ENCODE results near the gene GPC1.

The GPC1 gene

DNA sequence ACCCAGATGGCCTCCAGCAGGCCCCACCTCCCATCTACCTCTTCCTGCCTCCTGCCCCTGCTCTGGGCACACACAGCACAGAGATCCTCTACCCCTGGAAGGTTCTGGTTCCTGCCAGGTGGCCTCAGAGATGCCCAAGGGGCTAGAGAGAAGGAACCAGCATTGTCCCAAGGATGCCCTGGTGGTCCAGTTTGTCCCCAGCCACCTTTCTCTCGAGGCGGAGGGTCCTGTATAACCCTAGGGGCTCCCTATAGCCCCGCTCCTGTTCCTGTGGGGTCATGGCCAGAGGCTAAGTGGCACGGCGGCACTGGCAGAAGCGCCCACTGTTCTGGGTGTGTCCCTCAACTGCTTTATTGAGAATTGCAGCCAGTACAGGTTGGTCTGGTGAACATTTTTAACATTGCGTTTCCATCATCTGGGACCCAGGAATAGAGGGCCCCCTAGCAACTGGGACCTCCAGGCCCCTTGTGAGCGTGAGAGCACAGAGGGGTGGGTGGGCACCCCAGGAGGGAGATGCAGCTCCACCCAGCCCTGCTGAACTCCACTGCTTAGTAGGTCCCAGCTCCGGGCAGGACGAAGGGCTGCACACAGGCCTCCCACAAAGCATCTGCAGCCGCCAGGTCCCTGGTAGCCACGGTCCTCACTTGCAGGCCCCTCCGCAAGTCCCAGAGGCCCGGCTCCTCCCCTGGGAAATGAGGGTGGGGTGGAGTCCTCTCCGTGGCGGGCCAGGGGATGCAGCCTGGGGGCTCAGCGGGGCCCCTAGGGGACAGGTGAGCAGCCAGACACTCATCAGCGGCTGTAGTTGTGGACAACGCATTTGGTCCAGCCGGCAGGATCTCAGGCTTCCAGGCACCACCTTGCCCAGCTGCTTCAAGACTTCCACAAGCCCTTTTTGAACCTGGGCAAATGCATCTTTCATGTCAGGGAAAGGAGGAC lies 33.1 kb downstream of the GPC1 start:
- no peak for FAIRE-seq
- TF ChIP-seq TAF1 (IDR thresholded peaks at IDR 0.05; ENCODE audit: borderline replicate concordance, low read depth, low read length) (no peak), POLR2AphosphoS5 (IDR thresholded peaks at IDR 0.05; ENCODE audit: low read depth, low read length) (no peak), POLR2A (IDR thresholded peaks at IDR 0.05; ENCODE audit: low read depth, low read length) (no peak)
- DNase-seq (ENCODE audit: insufficient read length) = peak; percentile 11

DNA sequence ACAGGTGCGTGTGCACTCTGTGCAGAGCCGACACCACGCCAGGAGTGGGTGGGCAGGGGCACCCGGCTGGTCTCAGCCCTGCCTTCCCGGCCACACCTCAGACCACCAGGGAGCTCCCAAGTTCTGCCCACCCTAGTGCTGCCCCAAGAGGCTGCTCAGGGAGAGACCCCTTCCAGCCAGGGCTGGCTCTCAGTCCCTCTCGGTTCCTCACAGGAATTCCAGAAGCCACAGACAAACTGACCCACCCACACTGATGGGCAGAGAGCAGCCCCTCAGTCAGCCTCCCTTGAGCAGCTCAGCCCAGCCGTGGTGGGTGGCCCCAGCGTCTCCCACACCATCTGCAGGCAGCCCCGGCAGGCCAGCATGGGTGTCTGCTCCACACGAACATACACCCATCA lies 33.8 kb downstream of the GPC1 start:
- no peak for FAIRE-seq
- TF ChIP-seq POLR2AphosphoS5 (IDR thresholded peaks at IDR 0.05; ENCODE audit: low read depth, low read length) (no peak), POLR2A (IDR thresholded peaks at IDR 0.05; ENCODE audit: low read depth, low read length) (no peak), TAF1 (IDR thresholded peaks at IDR 0.05; ENCODE audit: borderline replicate concordance, low read depth, low read length) (no peak)
- DNase-seq (ENCODE audit: insufficient read length) = no peak

DNA sequence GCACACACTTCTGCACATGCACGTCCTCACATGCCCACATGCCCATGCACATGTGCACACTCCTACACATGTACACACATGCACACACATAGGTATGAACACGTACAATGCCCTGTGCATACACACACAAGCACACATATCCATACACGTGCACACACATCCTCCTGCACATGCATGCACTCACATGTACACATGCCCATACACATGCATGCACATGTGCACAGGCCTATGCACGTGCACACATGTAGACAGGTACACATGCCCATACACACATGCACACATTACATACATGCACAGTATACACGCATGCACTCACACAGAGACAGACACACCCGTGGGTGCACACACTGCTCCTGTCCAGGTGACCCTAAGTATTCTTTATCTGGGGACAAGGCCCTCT lies 34.3 kb downstream of the GPC1 start:
- FAIRE-seq = no peak
- TF ChIP-seq POLR2AphosphoS5 (IDR thresholded peaks at IDR 0.05; ENCODE audit: low read depth, low read length) (no peak), POLR2A (IDR thresholded peaks at IDR 0.05; ENCODE audit: low read depth, low read length) (no peak), TAF1 (IDR thresholded peaks at IDR 0.05; ENCODE audit: borderline replicate concordance, low read depth, low read length) (no peak)
- no peak for DNase-seq (ENCODE audit: insufficient read length)

DNA sequence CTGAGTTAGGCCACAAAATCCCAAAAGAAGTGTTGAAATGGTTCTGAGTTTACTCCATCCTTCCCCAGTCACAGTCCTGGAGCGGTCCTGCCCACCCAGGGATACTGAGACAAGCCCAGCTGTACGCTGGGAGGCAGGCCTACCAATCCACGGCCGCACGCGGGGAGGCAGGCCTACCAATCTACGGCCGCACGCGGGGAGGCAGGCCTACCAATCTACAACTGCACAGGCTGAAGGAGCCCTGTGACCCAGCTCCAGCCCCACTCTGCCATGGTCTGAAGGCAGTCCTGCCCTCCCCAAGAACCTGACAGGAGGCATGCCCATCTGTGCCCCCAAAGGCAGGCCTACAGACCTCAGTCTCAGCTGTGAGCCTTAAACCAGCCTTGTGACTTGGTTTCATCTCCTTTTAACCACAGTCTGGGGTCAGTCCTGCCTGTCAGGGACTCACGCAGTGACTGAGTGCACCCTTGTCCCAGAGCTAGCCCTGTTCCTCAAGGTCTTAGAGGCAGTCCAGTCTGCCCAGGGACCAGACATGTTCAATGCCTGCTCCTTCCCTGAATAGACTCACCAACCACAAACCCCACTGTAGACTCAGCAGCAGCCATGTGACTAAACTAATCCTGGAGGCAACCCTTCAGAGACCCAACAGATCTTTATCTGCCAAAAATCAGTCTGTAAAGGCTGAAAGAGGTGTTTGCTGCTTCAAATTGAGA lies 36.8 kb downstream of the GPC1 start:
- FAIRE-seq (no peak), DNase-seq (ENCODE audit: insufficient read length) (no peak)
- TF ChIP-seq TAF1 (IDR thresholded peaks at IDR 0.05; ENCODE audit: borderline replicate concordance, low read depth, low read length) (no peak), POLR2AphosphoS5 (IDR thresholded peaks at IDR 0.05; ENCODE audit: low read depth, low read length) (no peak), POLR2A (IDR thresholded peaks at IDR 0.05; ENCODE audit: low read depth, low read length) (no peak)

DNA sequence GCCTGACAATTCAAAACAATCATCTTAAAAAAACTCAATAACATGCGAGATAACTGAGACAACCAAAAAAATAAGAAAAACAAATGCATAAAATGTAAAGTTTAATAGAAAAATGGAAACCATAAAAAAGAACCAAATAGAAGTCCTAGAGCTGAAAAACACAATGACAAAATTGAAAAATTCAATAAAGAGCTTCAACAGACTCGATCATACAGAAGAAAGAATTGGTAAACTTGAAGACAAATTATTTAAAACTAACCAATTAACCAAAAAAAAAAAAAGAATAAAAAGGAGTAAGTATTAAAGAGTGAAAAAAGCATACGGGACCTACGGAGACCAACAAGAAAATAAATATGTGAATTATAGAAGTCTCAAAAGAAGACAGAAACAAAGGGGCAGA lies 37.7 kb downstream of the GPC1 start:
- DNase-seq (ENCODE audit: insufficient read length) = no peak
- FAIRE-seq = no peak
- TF ChIP-seq TAF1 (IDR thresholded peaks at IDR 0.05; ENCODE audit: borderline replicate concordance, low read depth, low read length) (no peak), POLR2AphosphoS5 (IDR thresholded peaks at IDR 0.05; ENCODE audit: low read depth, low read length) (no peak), POLR2A (IDR thresholded peaks at IDR 0.05; ENCODE audit: low read depth, low read length) (no peak)

DNA sequence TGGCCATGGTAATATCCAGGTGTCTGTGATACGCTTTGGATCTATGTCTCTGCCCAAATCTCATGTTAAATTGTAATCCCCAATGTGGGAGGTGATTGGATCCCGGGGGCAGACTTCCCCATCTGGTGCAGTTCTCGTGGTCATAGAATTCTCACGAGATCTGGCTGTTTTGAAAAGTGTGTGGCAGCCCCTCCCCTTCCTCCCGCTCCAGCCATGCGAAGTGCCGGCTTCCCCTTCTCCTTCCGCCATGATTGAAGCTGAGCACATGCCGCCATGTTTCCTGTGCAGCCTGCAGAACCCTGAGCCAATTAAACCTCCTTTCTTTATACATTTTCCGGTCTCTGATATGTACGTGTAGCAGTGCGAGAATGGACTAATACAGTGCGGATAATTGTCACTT lies 42.5 kb downstream of the GPC1 start:
- TF ChIP-seq TAF1 (IDR thresholded peaks at IDR 0.05; ENCODE audit: borderline replicate concordance, low read depth, low read length) (no peak), POLR2A (IDR thresholded peaks at IDR 0.05; ENCODE audit: low read depth, low read length) (no peak), POLR2AphosphoS5 (IDR thresholded peaks at IDR 0.05; ENCODE audit: low read depth, low read length) (no peak)
- DNase-seq (ENCODE audit: insufficient read length) = no peak
- FAIRE-seq = no peak

DNA sequence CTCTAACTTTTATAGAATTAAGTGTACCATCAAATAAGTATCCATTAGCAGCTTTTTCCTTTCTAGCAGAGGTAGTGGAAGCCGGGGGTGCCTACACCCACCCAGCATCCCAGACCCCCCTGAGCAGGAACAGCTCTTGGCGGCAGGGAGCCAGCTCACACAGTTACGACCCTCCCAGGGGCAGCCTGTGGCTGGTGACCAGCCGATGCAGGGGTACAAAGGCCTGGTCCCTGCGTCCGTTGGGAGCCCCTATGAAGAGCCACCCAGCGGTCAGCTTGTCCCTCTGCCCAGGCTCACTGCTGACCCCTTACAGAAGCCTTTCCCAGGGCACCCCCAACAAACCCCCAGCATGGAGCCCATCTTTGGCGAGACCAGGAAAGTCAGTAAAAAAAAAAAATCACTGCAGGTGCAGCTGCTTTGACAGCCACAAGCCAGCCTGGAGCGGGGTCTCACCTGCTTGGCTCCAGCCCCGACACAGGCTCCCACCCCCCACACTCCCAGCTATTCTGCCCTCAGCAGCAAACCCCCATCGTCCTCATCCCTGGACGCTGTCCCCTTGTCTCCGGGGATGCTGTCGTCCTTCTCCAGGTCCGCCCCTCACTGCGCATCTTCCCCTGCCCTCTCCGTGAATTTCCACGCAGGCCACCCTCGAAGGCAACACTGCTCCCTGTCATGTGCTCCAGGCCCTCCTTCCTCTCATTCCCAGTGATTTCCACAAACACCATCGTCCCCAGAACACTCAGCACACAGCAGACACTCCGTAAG lies 43.1 kb downstream of the GPC1 start:
- no peak for FAIRE-seq
- no peak for DNase-seq (ENCODE audit: insufficient read length)
- TF ChIP-seq POLR2AphosphoS5 (IDR thresholded peaks at IDR 0.05; ENCODE audit: low read depth, low read length) (no peak), POLR2A (IDR thresholded peaks at IDR 0.05; ENCODE audit: low read depth, low read length) (no peak), TAF1 (IDR thresholded peaks at IDR 0.05; ENCODE audit: borderline replicate concordance, low read depth, low read length) (no peak)

DNA sequence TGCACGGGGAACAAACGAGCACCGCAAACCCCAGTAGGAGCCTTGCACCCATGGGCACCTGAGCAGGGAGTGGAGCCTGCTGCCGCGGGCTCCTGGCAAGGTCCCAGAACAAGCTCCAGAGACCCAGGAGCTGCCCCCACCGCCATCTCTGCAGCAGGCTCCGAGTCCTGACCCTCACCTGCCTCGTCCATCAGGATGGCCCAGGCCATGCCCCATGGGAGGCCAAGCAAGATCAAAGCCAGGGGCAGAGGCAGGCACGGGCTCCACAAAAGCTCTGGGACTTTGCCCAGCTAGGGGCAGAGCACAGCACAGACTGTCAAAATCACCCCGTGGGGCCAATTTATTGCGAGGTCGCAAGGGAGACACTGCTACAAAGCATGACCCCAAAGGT lies 43.6 kb downstream of the GPC1 start:
- FAIRE-seq = no peak
- DNase-seq (ENCODE audit: insufficient read length) = no peak
- TF ChIP-seq POLR2A (IDR thresholded peaks at IDR 0.05; ENCODE audit: low read depth, low read length) = no peak

DNA sequence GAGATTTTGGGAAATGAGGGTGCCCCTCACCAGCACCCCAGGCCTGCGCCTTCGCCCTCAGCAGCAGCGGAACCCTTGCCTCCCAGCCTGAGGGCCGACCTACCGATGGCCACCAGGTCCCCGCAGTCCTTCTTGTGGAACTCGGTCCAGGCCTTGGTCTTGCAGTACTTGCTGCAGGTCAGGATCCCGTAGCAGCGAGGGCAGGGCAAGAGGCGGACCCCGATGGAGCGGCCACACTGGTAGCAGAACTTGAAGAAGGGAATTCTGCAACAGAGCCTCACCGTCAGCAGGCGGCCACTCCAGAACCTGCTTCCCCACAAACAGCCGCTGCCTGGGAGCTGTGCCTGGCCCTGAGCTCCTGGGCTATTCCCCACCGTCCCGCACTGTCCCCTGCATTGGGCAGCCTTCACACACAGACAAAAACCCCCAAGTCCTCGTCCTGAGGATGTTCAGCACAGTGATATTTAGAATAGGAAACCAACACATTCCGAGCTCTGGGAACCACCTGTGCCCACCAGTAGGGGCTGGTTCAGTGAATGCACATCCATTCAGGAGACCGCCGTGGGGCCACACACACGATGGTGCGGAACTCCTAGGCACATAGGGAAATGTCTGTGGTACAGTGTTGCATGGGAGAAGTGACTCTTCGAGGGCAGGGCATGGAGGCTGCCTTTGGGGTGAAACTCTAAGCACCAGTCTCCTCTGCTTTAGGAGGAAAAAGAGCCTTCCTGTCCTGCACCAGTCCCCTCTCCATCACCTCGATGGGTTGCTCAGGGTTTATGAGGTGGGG lies 45.6 kb downstream of the GPC1 start:
- FAIRE-seq (no peak), DNase-seq (ENCODE audit: insufficient read length) (no peak)
- TF ChIP-seq POLR2AphosphoS5 (IDR thresholded peaks at IDR 0.05; ENCODE audit: low read depth, low read length) = no peak
- TF ChIP-seq POLR2A (IDR thresholded peaks at IDR 0.05; ENCODE audit: low read depth, low read length) = no peak
- no peak for TF ChIP-seq TAF1 (IDR thresholded peaks at IDR 0.05; ENCODE audit: borderline replicate concordance, low read depth, low read length)

DNA sequence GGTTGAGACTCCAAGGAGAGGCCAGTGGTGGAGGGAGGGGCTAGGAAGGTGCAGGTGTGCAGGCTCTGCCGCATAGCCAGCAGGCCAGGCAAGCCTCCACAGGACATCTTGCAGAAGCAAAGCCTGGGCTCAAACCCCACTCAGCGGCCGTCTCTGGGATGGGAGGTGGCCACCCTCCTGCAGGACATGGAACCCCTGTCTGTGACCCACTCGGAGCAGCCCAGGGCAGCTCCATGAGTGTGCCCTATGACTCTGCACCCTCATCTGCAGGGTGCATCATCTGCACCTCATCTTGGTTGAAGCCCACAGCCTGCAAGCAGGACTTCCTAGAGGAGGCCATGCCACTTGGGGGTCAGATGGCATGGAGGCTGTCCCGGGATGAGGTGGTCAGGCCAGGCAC lies 46.3 kb downstream of the GPC1 start:
- no peak for FAIRE-seq
- DNase-seq (ENCODE audit: insufficient read length) = no peak
- TF ChIP-seq POLR2A (IDR thresholded peaks at IDR 0.05; ENCODE audit: low read depth, low read length) (no peak), POLR2AphosphoS5 (IDR thresholded peaks at IDR 0.05; ENCODE audit: low read depth, low read length) (no peak), TAF1 (IDR thresholded peaks at IDR 0.05; ENCODE audit: borderline replicate concordance, low read depth, low read length) (no peak)

DNA sequence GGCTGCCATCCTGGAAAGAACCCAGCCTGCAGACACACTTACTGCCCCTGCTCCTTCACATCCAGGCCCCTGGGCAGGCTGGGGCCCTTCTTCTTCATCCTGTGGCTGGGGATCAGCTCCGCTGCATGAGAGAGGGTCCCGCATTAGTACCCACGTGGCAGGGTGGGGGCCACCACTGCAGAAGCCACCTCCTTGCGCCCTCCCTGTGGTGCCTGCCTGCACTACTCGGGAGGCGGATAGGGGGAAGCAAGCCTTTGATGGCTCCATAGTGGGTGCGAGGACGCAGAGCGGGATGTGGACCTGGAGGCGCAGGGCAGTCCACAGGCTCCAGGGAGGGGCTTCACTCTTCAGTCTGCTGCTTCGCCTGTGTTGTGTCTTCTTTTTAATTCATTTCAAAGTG lies 46.7 kb downstream of the GPC1 start:
- TF ChIP-seq POLR2A (IDR thresholded peaks at IDR 0.05; ENCODE audit: low read depth, low read length) = no peak
- no peak for TF ChIP-seq POLR2AphosphoS5 (IDR thresholded peaks at IDR 0.05; ENCODE audit: low read depth, low read length)
- no peak for TF ChIP-seq TAF1 (IDR thresholded peaks at IDR 0.05; ENCODE audit: borderline replicate concordance, low read depth, low read length)
- no peak for FAIRE-seq
- DNase-seq (ENCODE audit: insufficient read length) = no peak
